H1 (cell line): ENCODE results near the gene RSAD2. TPM values are rescaled to one million over a fixed set of nuclear protein-coding genes. Genes with fewer than 3 reads are reported as not detected.

Source experiments
- CTCF ChIA-PET: fragments of 300-600 bp; sonication (Branson Sonifier 250); formaldehyde crosslinking; loops from one replicate; lab custom pipeline; 2021; ENCODE audit not compliant: partially characterized antibody; lab: Charles Lee
- POLR2A ChIA-PET: fragments of 300-600 bp; sonication (Branson Sonifier 250); formaldehyde crosslinking; loops from one replicate; lab custom pipeline; 2021; ENCODE audit warnings: inconsistent platforms; ENCODE audit not compliant: partially characterized antibody; lab: Charles Lee
- DNase-seq, 2 experiments: peaks; one replicate each; pipeline versions ENCODE4 v3.0.0 to v3.0.0-alpha.2; 2010 to 2022; ENCODE audit warnings: low spot score in 2 of 2, low read depth in 1 of 2, mixed read lengths in 1 of 2
- FAIRE-seq: peaks from 2 replicates; lab custom pipeline; 2011; peaks lifted over from hg19 to GRCh38; lab: Jason Lieb, UNC
- H2AFZ ChIP-seq: 2 replicates; pipeline ENCODE4 v1.8.1; 2012; ENCODE audit warnings: low read length, inconsistent platforms
- H2AK5ac ChIP-seq: 2 replicates; pipeline ENCODE4 v1.6.1; 2013; ENCODE audit warnings: low read depth, low read length
- H2BK120ac ChIP-seq: replicated peaks from 2 replicates; pipeline ENCODE3; 2013; ENCODE audit warnings: low read depth, low read length, inconsistent platforms
- H2BK12ac ChIP-seq: 2 replicates; pipeline ENCODE4 v1.6.1; 2013; ENCODE audit warnings: low read depth, low read length
- H2BK15ac ChIP-seq: 2 replicates; pipeline ENCODE4 v1.6.1; 2013; ENCODE audit warnings: low read length
- H2BK20ac ChIP-seq: 2 replicates; pipeline ENCODE4 v1.6.1; 2013; ENCODE audit warnings: low read length
- H2BK5ac ChIP-seq: 2 replicates; pipeline ENCODE4 v1.6.1; 2013; ENCODE audit warnings: low read depth, low read length
- H3K14ac ChIP-seq: 2 replicates; pipeline ENCODE4 v1.6.1; 2013; ENCODE audit warnings: inconsistent platforms; ENCODE audit not compliant: insufficient read length
- H3K18ac ChIP-seq: 2 replicates; pipeline ENCODE4 v1.6.1; 2013; ENCODE audit warnings: low read length; ENCODE audit errors: extremely low read depth
- H3K23ac ChIP-seq: 2 replicates; pipeline ENCODE4 v1.6.1; 2013; ENCODE audit warnings: inconsistent platforms; ENCODE audit not compliant: insufficient read length
- H3K23me2 ChIP-seq: 2 replicates; pipeline ENCODE4 v1.6.1; 2013; ENCODE audit warnings: low read depth, low read length
- H3K27ac ChIP-seq: 2 replicates; pipeline ENCODE4 v1.6.1; 2011; ENCODE audit warnings: low read depth, low read length, inconsistent platforms
- H3K27me3 ChIP-seq, 4 experiments: replicated peaks in 1 of 4; 1 replicate in 1 of 4; 2 replicates in 3 of 4; pipeline versions ENCODE4 v1.6.1 to v1.8.1; 2011 to 2013; ENCODE audit warnings: low read length in 3 of 4, mild to moderate bottlenecking in 3 of 4, inconsistent platforms in 2 of 4, mixed read lengths in 2 of 4, moderate library complexity in 1 of 4; ENCODE audit not compliant: control insufficient read depth in 3 of 4, insufficient read depth in 3 of 4; ENCODE audit errors: extremely low read depth in 1 of 4
- H3K36me3 ChIP-seq, 4 experiments: 2 replicates each; pipeline versions ENCODE4 v1.6.1 to v1.8.1; 2011 to 2013; ENCODE audit warnings: mild to moderate bottlenecking in 4 of 4, low read length in 3 of 4, moderate library complexity in 2 of 4, control low read depth in 1 of 4, inconsistent platforms in 1 of 4; ENCODE audit not compliant: insufficient read depth in 4 of 4, control insufficient read depth in 2 of 4
- H3K4ac ChIP-seq: replicated peaks from 2 replicates; pipeline ENCODE3; 2013; ENCODE audit warnings: low read length, low read depth, mixed read lengths, inconsistent platforms; ENCODE audit not compliant: insufficient read length
- H3K4me1 ChIP-seq, 4 experiments: replicated peaks in 1 of 4; 1 replicate in 1 of 4; 2 replicates in 3 of 4; pipeline versions ENCODE4 v1.6.1 to v1.8.1; 2011 to 2013; ENCODE audit warnings: low read length in 3 of 4, inconsistent platforms in 2 of 4, mixed read lengths in 1 of 4; ENCODE audit not compliant: insufficient read depth in 4 of 4, control insufficient read depth in 3 of 4
- H3K4me2 ChIP-seq, 2 experiments: 2 replicates each; pipeline versions ENCODE4 v1.6.1 to v1.8.1; 2011 to 2013; ENCODE audit warnings: low read depth in 2 of 2, low read length in 2 of 2, control low read depth in 1 of 2, inconsistent platforms in 1 of 2, mild to moderate bottlenecking in 1 of 2; ENCODE audit not compliant: insufficient read depth in 1 of 2
- H3K4me3 ChIP-seq, 4 experiments: fragments of 200-600, 300-600 bp in 1 of 4; sonication (generic), shearing (Covaris generic), sonication (Bioruptor Twin) in 1 of 4; 2 replicates each; pipeline versions ENCODE4 v1.5.1 to v1.8.1; 2011 to 2016; ENCODE audit warnings: low read length in 4 of 4, low read depth in 3 of 4, control low read depth in 2 of 4, inconsistent platforms in 2 of 4, mild to moderate bottlenecking in 2 of 4, mixed read lengths in 1 of 4, moderate library complexity in 1 of 4; ENCODE audit not compliant: insufficient read depth in 2 of 4; ENCODE audit errors: extremely low read depth in 1 of 4
- H3K56ac ChIP-seq: replicated peaks from 2 replicates; pipeline ENCODE3; 2013; ENCODE audit warnings: low read depth, mild to moderate bottlenecking, mixed read lengths, low read length, inconsistent platforms; ENCODE audit not compliant: insufficient read length
- H3K79me1 ChIP-seq: 2 replicates; pipeline ENCODE4 v1.6.1; 2013; ENCODE audit warnings: low read depth, low read length, control low read depth
- H3K79me2 ChIP-seq, 2 experiments: 2 replicates each; pipeline versions ENCODE4 v1.6.1 to v1.8.1; 2012 to 2013; ENCODE audit warnings: low read length in 2 of 2, mild to moderate bottlenecking in 2 of 2, inconsistent platforms in 1 of 2; ENCODE audit not compliant: insufficient read depth in 2 of 2, control insufficient read depth in 1 of 2
- H3K9ac ChIP-seq, 4 experiments: replicated peaks in 1 of 4; 1 replicate in 1 of 4; 2 replicates in 3 of 4; pipeline versions ENCODE4 v1.6.1 to v1.8.1; 2011 to 2013; ENCODE audit warnings: low read depth in 3 of 4, low read length in 3 of 4, control low read depth in 2 of 4, mild to moderate bottlenecking in 2 of 4, moderate library complexity in 2 of 4, inconsistent platforms in 1 of 4; ENCODE audit errors: extremely low read depth in 1 of 4
- H3K9me3 ChIP-seq, 2 experiments: 2 replicates each; pipeline versions ENCODE4 v1.6.1 to v1.8.1; 2012 to 2013; ENCODE audit warnings: mild to moderate bottlenecking in 2 of 2, moderate library complexity in 2 of 2, control low read depth in 1 of 2, inconsistent platforms in 1 of 2, low read depth in 1 of 2, low read length in 1 of 2, mixed read lengths in 1 of 2; ENCODE audit not compliant: insufficient read depth in 2 of 2
- H4K20me1 ChIP-seq, 2 experiments: replicated peaks in 1 of 2; 2 replicates each; pipeline versions ENCODE3 to v1.8.1; 2011 to 2013; ENCODE audit warnings: inconsistent platforms in 2 of 2, low read length in 2 of 2, mild to moderate bottlenecking in 1 of 2; ENCODE audit not compliant: insufficient read depth in 2 of 2, control insufficient read depth in 1 of 2
- H4K5ac ChIP-seq: 2 replicates; pipeline ENCODE4 v1.6.1; 2013; ENCODE audit warnings: low read length, low read depth, mixed read lengths, inconsistent platforms; ENCODE audit not compliant: insufficient read length
- H4K8ac ChIP-seq: 2 replicates; pipeline ENCODE4 v1.8.0; 2013; ENCODE audit warnings: mild to moderate bottlenecking, moderate library complexity, low read length, inconsistent platforms; ENCODE audit not compliant: insufficient read depth; ENCODE audit errors: extremely low read depth
- H4K91ac ChIP-seq: replicated peaks from 2 replicates; pipeline ENCODE3; 2013; ENCODE audit warnings: low read length, mixed read lengths, inconsistent platforms; ENCODE audit not compliant: insufficient read length
- E2F6 ChIP-seq: IDR thresholded peaks from 2 replicates; pipeline ENCODE4 v1.6.1; 2012; ENCODE audit warnings: inconsistent platforms
- EGR1 ChIP-seq: IDR thresholded peaks from 2 replicates; pipeline ENCODE4 v1.6.1; 2011; ENCODE audit warnings: low read depth, low read length, borderline replicate concordance
- EZH2 ChIP-seq: fragments of 200-600 bp; sonication (generic); IDR thresholded peaks from 2 replicates; pipeline ENCODE4 v1.7.1; 2012; ENCODE audit warnings: low read depth, mild to moderate bottlenecking, moderate library complexity, low read length, inconsistent platforms; ENCODE audit not compliant: severe bottlenecking
- MAFK ChIP-seq: IDR thresholded peaks from 2 replicates; pipeline ENCODE4 v1.6.1; 2012; ENCODE audit warnings: low read depth, mild to moderate bottlenecking, improper control_type of control experiment, low read length
- MAX ChIP-seq: IDR thresholded peaks from 2 replicates; pipeline ENCODE4 v1.6.1; 2012; ENCODE audit warnings: inconsistent platforms
- NRF1 ChIP-seq: IDR thresholded peaks from 2 replicates; pipeline ENCODE4 v1.6.1; 2011; ENCODE audit warnings: mild to moderate bottlenecking, low read depth, low read length, improper control_type of control experiment
- PHF8 ChIP-seq: fragments of 200-600 bp; sonication (generic); conservative IDR thresholded peaks from 2 replicates; pipeline ENCODE4 v1.7.1; 2012; ENCODE audit warnings: low read depth, mild to moderate bottlenecking, inconsistent platforms, low read length, moderate library complexity
- RNF2 ChIP-seq: fragments of 200-900, 300-1000 bp; sonication (generic); IDR thresholded peaks from 2 replicates; pipeline ENCODE4 v1.7.1; 2016; ENCODE audit warnings: borderline replicate concordance, low read depth, mild to moderate bottlenecking, antibody characterized with exemption, low read length; ENCODE audit not compliant: poor library complexity, severe bottlenecking; ENCODE audit errors: missing control alignments
- WGBS, 2 experiments: shearing (Covaris generic) in 1 of 2; methylation state at CpG; one replicate each; pipeline versions ENCODE4 v1.1.6 to v1.1.7; 2013 to 2015; ENCODE audit warnings: low lambda C conversion rate in 2 of 2, mixed read lengths in 2 of 2, inconsistent platforms in 1 of 2, low coverage in 1 of 2, missing lambda C conversion rate in 1 of 2; ENCODE audit not compliant: insufficient replicate concordance in 2 of 2, insufficient coverage in 1 of 2, insufficient read length in 1 of 2; ENCODE audit errors: extremely low coverage in 1 of 2, missing lambda C conversion rate in 1 of 2; 5-methylcytosine and 5-hydroxymethylcytosine counted together
- polyA plus RNA-seq, 7 experiments: library from polyadenylated mRNA; depleted of rRNA in 3 of 7; stranded (reverse) in 5 of 7; unstranded in 2 of 7; fragments of >200 nt in 5 of 7; fragments of 200-250 nt in 2 of 7; gene quantifications; 1 replicate in 5 of 7; 2 replicates in 1 of 7; 4 replicates in 1 of 7; pipeline versions ENCODE4 v1.2.1 to v1.2.3, GENCODE V29; 2011 to 2013; ENCODE audit warnings: missing spikeins in 2 of 7, mixed read lengths in 2 of 7
- total RNA-seq: library from RNA; stranded (reverse); fragmentation: NEBNext Ultra II Directional; extraction: Animal tissue kit (Norgen Biotek cat#: 25700); gene quantifications from 2 replicates; pipeline ENCODE4 v1.2.1, GENCODE V29; 2021

The RSAD2 gene
- total and polyA plus RNA-seq, 2 of the 8 experiments (the other 6 are each of a cell fraction or from before 2014, with no cell fraction given) = not detected

GRCh38 chr2:6865346-6866274 lies 12.0 kb upstream of the RSAD2 start, which contains the start of gene CMPK2:
Gene CMPK2, minus strand, starts transcription at chr2:6865907. Its CDS starts 211 bp downstream, at chr2:6865696.
- no peak within 1 kb of the TSS for H2AK5ac ChIP-seq
- DNase-seq (peak in 1 of 2 experiments; percentile 73), FAIRE-seq (no peak)
- no peak within 1 kb of the TSS for H2BK5ac ChIP-seq
- H4K5ac ChIP-seq = no peak within 1 kb of the TSS
- H2BK120ac ChIP-seq = no peak within 1 kb of the TSS
- H3K79me2 ChIP-seq = no peaks in the 10 kb centered on the region
- H3K18ac ChIP-seq = peak within 1 kb of the TSS; percentile 19; the same call in 1 of the 2 replicates
- peaks cover 9 to 37% (median 23%) of the 10 kb centered on the region in 4 experiments for H3K27me3 ChIP-seq
- ChIA-PET POLR2A (no interaction called here), CTCF (interaction anchor here (1.0 to 2.7 kb wide), 14 partner anchors 8 to 217 kb away, joined by 3 to 10 read pairs (median 5); partner anchors contain the start of gene RSAD2)
- peak within 1 kb of the TSS; percentile 54 to 61 (median 57) for H3K4me3 ChIP-seq
- H3K36me3 ChIP-seq = no peaks in the 10 kb centered on the region
- peaks cover 9% of the 10 kb centered on the region for H3K23me2 ChIP-seq
- peak within 1 kb of the TSS; percentile 55 for H4K91ac ChIP-seq
- H4K8ac ChIP-seq = peak within 1 kb of the TSS; percentile 76
- 1% methylated on average over 61 of the region's 115 CpGs; no CpG with 5 or more reads in 1 of the 2 experiments for WGBS, 2 experiments
- no peaks in the 10 kb centered on the region for H3K79me1 ChIP-seq
- H4K20me1 ChIP-seq = peaks cover 0 to 2% of the 10 kb centered on the region in 2 experiments
- H3K56ac ChIP-seq = no peak within 1 kb of the TSS
- H2AFZ ChIP-seq = peak within 1 kb of the TSS; percentile 68
- H3K14ac ChIP-seq = no peak within 1 kb of the TSS
- H3K4me2 ChIP-seq = peak within 1 kb of the TSS; percentile 76 to 94
- no peak within 1 kb of the TSS for H3K23ac ChIP-seq
- H3K9ac ChIP-seq = peak within 1 kb of the TSS in 1 of 4 experiments; percentile 15; a peak in 4 of 7 replicates
- no peak within 1 kb of the TSS for H2BK15ac ChIP-seq
- H3K4me1 ChIP-seq = peaks cover 0 to 5% (median 2%) of the 10 kb centered on the region in 4 experiments; a peak in 5 of 7 replicates
- H3K27ac ChIP-seq = no peak within 1 kb of the TSS
- no peaks in the 10 kb centered on the region for H3K9me3 ChIP-seq
- H2BK20ac ChIP-seq = peak within 1 kb of the TSS; percentile 80; the same call in 1 of the 2 replicates
- H3K4ac ChIP-seq = no peak within 1 kb of the TSS
- no peak within 1 kb of the TSS; the same call in 1 of the 2 replicates for H2BK12ac ChIP-seq
- TF ChIP-seq EGR1 (0 out of 2 replicates have a peak, but pooled peaks have one; percentile 28), RNF2 (peak; percentile 53), MAFK (no peak), MAX (peak; percentile 13; the same call in 1 of the 2 replicates), PHF8 (0 out of 2 replicates have a peak, but pooled peaks have one; percentile 27), NRF1 (no peak), EZH2 (peak; percentile 28), E2F6 (peak; percentile 68; the same call in 1 of the 2 replicates)
